GM20000 (cell line): ENCODE results near the gene SMS.

Experiments used
- DNase-seq: peaks from one replicate; pipeline ENCODE4 v3.0.0; 2012; ENCODE audit warnings: low spot score
- TF ChIP-seq, protein P1 (sequence below): IDR thresholded peaks from 2 replicates; pipeline ENCODE4 v1.5.1; 2012; ENCODE audit warnings: mild to moderate bottlenecking, control low read depth; ENCODE audit errors: extremely low read depth, missing control alignments

SMS gene

DNA sequence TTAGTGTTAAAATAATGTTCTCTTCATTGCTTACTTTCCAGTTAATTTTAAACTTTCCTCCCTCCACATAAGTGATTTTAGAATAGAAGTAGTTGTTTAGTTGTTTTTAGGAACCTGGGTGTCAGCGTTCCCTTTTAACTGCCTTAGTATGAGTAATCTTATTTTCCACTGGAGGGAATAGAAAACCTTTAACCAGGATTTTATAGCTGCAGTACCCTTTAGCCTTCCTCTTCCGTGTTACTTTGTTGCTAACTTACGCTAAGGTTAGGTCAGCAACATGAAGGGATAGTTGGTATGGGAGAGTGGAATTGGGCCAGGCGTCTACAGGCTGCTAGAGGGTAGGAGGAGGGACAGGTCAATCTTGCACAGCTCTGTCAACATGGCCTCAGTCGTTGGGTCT is 31.5 kb downstream of the SMS start:
- TF ChIP-seq, protein P1, sequence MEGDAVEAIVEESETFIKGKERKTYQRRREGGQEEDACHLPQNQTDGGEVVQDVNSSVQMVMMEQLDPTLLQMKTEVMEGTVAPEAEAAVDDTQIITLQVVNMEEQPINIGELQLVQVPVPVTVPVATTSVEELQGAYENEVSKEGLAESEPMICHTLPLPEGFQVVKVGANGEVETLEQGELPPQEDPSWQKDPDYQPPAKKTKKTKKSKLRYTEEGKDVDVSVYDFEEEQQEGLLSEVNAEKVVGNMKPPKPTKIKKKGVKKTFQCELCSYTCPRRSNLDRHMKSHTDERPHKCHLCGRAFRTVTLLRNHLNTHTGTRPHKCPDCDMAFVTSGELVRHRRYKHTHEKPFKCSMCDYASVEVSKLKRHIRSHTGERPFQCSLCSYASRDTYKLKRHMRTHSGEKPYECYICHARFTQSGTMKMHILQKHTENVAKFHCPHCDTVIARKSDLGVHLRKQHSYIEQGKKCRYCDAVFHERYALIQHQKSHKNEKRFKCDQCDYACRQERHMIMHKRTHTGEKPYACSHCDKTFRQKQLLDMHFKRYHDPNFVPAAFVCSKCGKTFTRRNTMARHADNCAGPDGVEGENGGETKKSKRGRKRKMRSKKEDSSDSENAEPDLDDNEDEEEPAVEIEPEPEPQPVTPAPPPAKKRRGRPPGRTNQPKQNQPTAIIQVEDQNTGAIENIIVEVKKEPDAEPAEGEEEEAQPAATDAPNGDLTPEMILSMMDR = no peak
- no peak for DNase-seq

DNA sequence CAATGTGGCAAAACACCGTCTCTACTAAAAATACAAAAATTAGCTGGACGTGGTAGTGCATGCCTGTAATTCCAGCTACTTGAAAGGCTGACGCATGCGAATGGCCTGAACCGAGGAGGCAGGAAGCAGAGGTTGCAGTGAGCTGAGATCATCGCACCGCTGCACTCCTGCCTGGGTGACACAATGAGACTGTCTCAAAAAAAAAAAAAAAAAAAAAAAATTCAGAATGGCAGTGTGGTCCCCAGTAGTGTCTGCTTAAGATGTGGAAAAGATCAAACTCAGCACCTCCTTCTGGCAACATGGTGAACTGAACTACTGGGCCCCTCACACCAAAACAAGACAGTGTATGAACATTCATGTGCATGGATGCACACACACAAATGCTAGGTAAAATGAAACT is 32.2 kb downstream of the SMS start:
- TF ChIP-seq, protein P1 = no peak
- no peak for DNase-seq

DNA sequence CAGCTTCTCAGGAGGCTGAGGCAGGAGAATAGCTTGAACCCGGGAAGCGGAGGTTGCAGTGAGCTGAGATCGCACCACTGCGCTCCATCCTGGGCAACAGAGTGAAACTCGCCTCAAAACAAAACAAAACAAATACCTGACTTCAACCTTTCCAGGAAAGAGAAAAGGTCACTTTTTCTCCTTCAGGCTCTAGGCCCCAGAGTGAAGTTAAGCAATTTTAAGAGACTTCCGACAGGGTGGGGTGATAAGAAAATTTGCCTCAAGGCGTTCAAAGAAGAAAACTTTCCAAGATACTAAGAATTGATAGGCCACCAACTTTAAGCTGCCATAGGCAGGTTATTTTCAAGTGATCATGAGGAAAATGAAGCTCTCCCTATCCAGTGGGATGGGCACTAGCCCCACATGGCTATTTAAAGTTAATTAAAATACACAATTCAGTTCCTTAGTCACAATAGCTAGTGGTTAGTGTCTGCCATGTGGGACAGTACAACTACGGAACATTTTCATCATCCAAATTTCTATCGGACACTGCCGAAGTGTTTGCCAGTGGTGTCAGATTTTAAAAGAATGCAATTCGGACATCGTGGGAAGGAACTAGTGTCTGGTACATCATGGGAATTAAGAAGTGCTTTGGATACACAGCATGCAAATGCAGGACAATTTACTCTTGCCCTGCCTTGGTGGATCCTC is 33.0 kb downstream of the SMS start:
- DNase-seq = no peak
- TF ChIP-seq, protein P1 = no peak

DNA sequence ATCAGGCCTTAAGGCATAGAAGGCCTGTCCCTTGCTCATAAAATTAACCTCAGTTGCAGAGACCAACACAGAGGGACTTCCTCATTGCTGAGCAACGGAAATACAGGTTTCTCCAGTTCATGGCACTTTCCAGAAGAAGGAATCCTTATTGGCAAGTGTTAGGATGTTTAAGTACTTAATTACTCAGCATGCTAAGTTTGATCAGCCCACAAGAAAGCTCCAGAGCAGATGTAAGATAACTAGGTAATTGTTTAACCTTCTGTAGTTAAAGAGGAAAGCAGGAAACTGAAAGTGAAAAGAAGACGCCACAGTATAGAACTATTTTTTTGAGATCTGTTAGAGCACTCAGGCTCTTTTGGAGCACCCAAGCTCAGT is 33.5 kb downstream of the SMS start:
- no peak for DNase-seq
- TF ChIP-seq, protein P1 = no peak

DNA sequence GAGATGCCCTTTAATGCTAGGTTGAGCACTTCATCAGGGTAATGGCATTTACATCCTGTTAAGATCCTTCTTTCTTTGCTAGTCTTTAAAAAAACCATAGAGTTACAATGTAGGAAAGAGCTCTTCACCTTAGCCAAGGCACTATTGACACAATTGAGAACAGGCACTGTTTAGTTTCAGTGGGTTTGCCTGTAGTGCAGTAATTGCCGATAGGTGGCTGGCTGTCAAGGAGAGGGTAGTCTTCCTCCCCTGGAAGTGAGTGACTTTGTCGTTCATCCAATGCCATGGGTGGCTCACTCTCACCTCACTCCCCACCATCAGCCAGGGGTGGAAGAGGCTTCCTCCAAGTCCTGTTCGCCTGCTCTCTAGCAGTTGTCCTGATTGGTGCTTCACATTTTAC is 34.7 kb downstream of the SMS start:
- TF ChIP-seq, protein P1 = no peak
- DNase-seq = no peak

DNA sequence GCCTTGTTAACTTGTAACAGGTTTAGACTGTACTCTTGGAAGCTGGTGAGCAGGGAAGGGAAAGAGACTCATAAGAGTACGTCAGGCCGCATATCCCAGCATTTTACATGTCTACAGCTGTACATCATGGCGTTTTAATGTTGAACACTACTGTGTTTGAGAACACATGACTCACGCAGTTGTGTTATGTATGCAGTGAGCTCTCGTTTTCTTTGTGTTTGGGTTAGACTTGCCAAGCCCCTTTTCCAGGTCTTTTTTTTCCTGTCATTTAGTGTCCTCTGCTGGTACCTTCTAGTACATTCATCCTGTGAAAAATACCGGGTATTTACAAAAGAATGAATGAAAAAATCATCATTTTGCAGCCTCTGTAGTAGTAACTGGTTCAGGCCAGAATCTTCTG is 35.3 kb downstream of the SMS start:
- TF ChIP-seq, protein P1 = no peak
- DNase-seq = no peak

DNA sequence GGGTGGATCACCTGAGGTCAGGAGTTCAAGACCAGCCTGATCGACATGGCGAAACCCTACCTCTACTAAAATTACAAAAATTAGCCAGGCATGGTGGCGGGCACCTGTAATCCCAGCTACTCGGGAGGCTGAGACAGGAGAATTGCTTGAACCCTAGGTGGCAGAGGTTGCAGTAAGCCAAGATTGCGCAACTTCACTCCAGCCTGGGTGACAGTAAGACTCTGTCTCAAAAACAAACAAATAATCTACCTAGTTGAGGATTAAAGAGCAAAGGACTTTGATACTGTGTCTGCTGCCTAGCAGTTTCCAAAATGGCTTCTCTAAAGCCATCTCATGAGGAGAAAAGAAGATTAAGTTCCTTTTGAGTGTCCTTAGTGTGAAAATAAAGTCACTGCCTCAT is 37.8 kb downstream of the SMS start:
- TF ChIP-seq, protein P1 = no peak
- no peak for DNase-seq
